B cell (primary cell): Measurements from ENCODE around the gene LRRC8A. TPM values are rescaled to one million over a fixed set of nuclear protein-coding genes. Genes with fewer than 3 reads are reported as not detected.

Experiments
- ATAC-seq: fragments of 200-7000 bp; cut with Tn5 transposase; one replicate; pipeline ENCODE4 v1.10.0; 2021; ENCODE audit warnings: low read depth, mild to moderate bottlenecking, moderate number of reproducible peaks, moderate library complexity
- CTCF ChIA-PET: fragments of 350-600 bp; sonication (Branson Sonifier 250); formaldehyde crosslinking; loops from one replicate; lab custom pipeline; 2021; ENCODE audit warnings: antibody characterized with exemption, inconsistent platforms; lab: Charles Lee
- POLR2A ChIA-PET: fragments of 350-600 bp; sonication (Branson Sonifier 250); formaldehyde crosslinking; loops from one replicate; lab custom pipeline; 2021; ENCODE audit warnings: antibody characterized with exemption; lab: Charles Lee
- DNase-seq: peaks from one replicate; pipeline ENCODE4 v3.0.0; 2013
- H2AFZ ChIP-seq: 2 replicates; pipeline ENCODE4 v1.6.1; 2012; ENCODE audit warnings: mild to moderate bottlenecking, low read depth, low read length; ENCODE audit not compliant: insufficient read depth, poor library complexity, severe bottlenecking
- H3K27ac ChIP-seq, 2 donors: 1 replicate in 1 of 2; 2 replicates in 1 of 2; pipeline ENCODE4 v1.5.1; 2012 to 2013; ENCODE audit warnings: low read length in 2 of 2, mild to moderate bottlenecking in 2 of 2, moderate library complexity in 1 of 2
- H3K27me3 ChIP-seq, 4 experiments: fragments of 200-600 bp in 1 of 4; sonication (generic) in 1 of 4; replicated peaks in 1 of 4; 1 replicate in 2 of 4; 2 replicates in 2 of 4; pipeline versions ENCODE4 v1.6.1 to v1.7.0; 2013 to 2016; ENCODE audit warnings: low read length in 3 of 4, mild to moderate bottlenecking in 2 of 4, mixed read lengths in 1 of 4, moderate library complexity in 1 of 4; ENCODE audit not compliant: insufficient read depth in 4 of 4, control insufficient read depth in 3 of 4; ENCODE audit errors: control extremely low read depth in 1 of 4
- H3K36me3 ChIP-seq, 2 experiments: replicated peaks in 1 of 2; 1 replicate in 1 of 2; 2 replicates in 1 of 2; pipeline versions ENCODE4 v1.6.1 to v1.7.1; 2013; ENCODE audit warnings: low read length in 1 of 2; ENCODE audit not compliant: insufficient read depth in 2 of 2, control insufficient read depth in 1 of 2; ENCODE audit errors: control extremely low read depth in 1 of 2, extremely low read depth in 1 of 2
- H3K4me1 ChIP-seq, 2 donors: fragments of 200-600 bp in 1 of 2; sonication (generic) in 1 of 2; 1 replicate in 1 of 2; 2 replicates in 1 of 2; pipeline versions ENCODE4 v1.5.1 to v1.6.1; 2013 to 2017; ENCODE audit warnings: low read length in 2 of 2; ENCODE audit not compliant: control insufficient read depth in 2 of 2, insufficient read depth in 2 of 2
- H3K4me2 ChIP-seq: replicated peaks from 2 replicates; pipeline ENCODE3; 2012; ENCODE audit warnings: mild to moderate bottlenecking, low read depth, low read length; ENCODE audit not compliant: poor library complexity, severe bottlenecking
- H3K4me3 ChIP-seq, 5 experiments: fragments of 200-600 bp in 1 of 5; sonication (generic) in 1 of 5; 1 replicate in 3 of 5; 2 replicates in 2 of 5; pipeline versions ENCODE4 v1.5.1 to v1.7.0; 2011 to 2016; ENCODE audit warnings: low read length in 4 of 5, mild to moderate bottlenecking in 4 of 5, low read depth in 2 of 5, control low read depth in 1 of 5, moderate library complexity in 1 of 5; ENCODE audit not compliant: insufficient read depth in 1 of 5; ENCODE audit errors: control extremely low read depth in 1 of 5, extremely low read depth in 1 of 5
- H3K79me2 ChIP-seq: fragments of 200-600 bp; sonication (generic); one replicate; pipeline ENCODE4 v1.6.0; 2016; ENCODE audit warnings: low read length; ENCODE audit not compliant: control insufficient read depth, insufficient read depth
- H3K9ac ChIP-seq: fragments of 200-600 bp; sonication (generic); 2 replicates; pipeline ENCODE4 v1.6.1; 2017; ENCODE audit warnings: mild to moderate bottlenecking, low read length, moderate library complexity
- H3K9me3 ChIP-seq, 3 donors: one replicate each; pipeline versions ENCODE4 v1.6.1 to v1.7.1; 2013; ENCODE audit warnings: low read length in 2 of 3; ENCODE audit not compliant: control insufficient read depth in 2 of 3, insufficient read depth in 1 of 3; ENCODE audit errors: control extremely low read depth in 1 of 3
- H4K20me1 ChIP-seq: 2 replicates; pipeline ENCODE4 v1.6.0; 2012; ENCODE audit warnings: mild to moderate bottlenecking, low read length; ENCODE audit not compliant: insufficient read depth, control insufficient read depth, poor library complexity, severe bottlenecking
- H3K27ac Mint-ChIP-seq: one replicate; pipeline ENCODE4 v1.8.0; 2021; ENCODE audit warnings: mixed read lengths
- H3K27me3 Mint-ChIP-seq: one replicate; pipeline ENCODE4 v1.8.0; 2021; ENCODE audit warnings: mixed read lengths
- H3K4me1 Mint-ChIP-seq: one replicate; pipeline ENCODE4 v1.8.0; 2021; ENCODE audit warnings: mixed read lengths
- H3K4me3 Mint-ChIP-seq: one replicate; pipeline ENCODE4 v1.8.0; 2021; ENCODE audit warnings: mixed read lengths
- H3K9me3 Mint-ChIP-seq: one replicate; pipeline ENCODE4 v1.8.0; 2022; ENCODE audit warnings: mixed read lengths; ENCODE audit not compliant: insufficient read depth
- CTCF ChIP-seq: fragments of 200-600 bp; IDR thresholded peaks from one replicate; pipeline ENCODE4 v1.8.0; 2022; ENCODE audit warnings: antibody characterized with exemption, mild to moderate bottlenecking
- EZH2 ChIP-seq: IDR thresholded peaks from 2 replicates; pipeline ENCODE4 v1.6.1; 2012; ENCODE audit warnings: borderline replicate concordance, low read depth, mild to moderate bottlenecking, moderate library complexity, low read length; ENCODE audit not compliant: insufficient read depth, poor library complexity, severe bottlenecking
- WGBS: methylation state at CpG from one replicate; pipeline ENCODE4 v1.1.5; 2013; ENCODE audit warnings: missing lambda C conversion rate; ENCODE audit not compliant: insufficient coverage; 5-methylcytosine and 5-hydroxymethylcytosine counted together
- intact Hi-C: fragments of 100-400 bp; cut with micrococcal nuclease; formaldehyde crosslinking; loops from one replicate; pipeline ENCODE4 v1.10.0; 2022
- polyA plus RNA-seq: library from polyadenylated mRNA; depleted of rRNA; stranded (reverse); fragments of >200 nt; gene quantifications from 2 replicates; pipeline ENCODE4 v1.2.3, GENCODE V29; 2012
- total RNA-seq, 2 donors: library from RNA; stranded (reverse); fragments of 120-200 nt in 1 of 2; gene quantifications; 1 replicate in 1 of 2; 2 replicates in 1 of 2; pipeline versions ENCODE4 v1.2.3 to v1.2.4, GENCODE V29; 2013 to 2022

The LRRC8A gene
- total and polyA plus RNA-seq, 2 donors (not counting 1 experiment from before 2014, with no cell fraction given) = 13.1 to 14.5 TPM

GRCh38 chr9:128893354-128893753 is 11.4 kb downstream of the LRRC8A start:
- no peaks in the 10 kb centered on the region for H3K9me3 Mint-ChIP-seq
- no peak for DNase-seq
- Histone ChIP-seq H3K4me2 (no peak overlapping the region), H3K27ac (no peak overlapping the region), H3K79me2 (peaks cover 50% of the 10 kb centered on the region), H4K20me1 (peaks cover 9% of the 10 kb centered on the region), H3K36me3 (peaks cover 0 to 39% of the 10 kb centered on the region in 2 experiments), H3K27me3 (no peaks in the 10 kb centered on the region), H3K4me3 (no peak overlapping the region), H3K9ac (no peak overlapping the region), H3K4me1 (peaks cover under 1 to 7% of the 10 kb centered on the region in 2 donors), H2AFZ (no peak overlapping the region), H3K9me3 (no peaks in the 10 kb centered on the region)
- no peak overlapping the region for H3K4me3 Mint-ChIP-seq
- CTCF ChIA-PET = no interaction called here
- 100% methylated on average over 4 of the region's 8 CpGs for WGBS
- H3K4me1 Mint-ChIP-seq = peaks cover 24% of the 10 kb centered on the region
- POLR2A ChIA-PET = no interaction called here
- intact Hi-C loops = no loop called here
- no peaks in the 10 kb centered on the region for H3K27me3 Mint-ChIP-seq
- TF ChIP-seq CTCF = no peak
- TF ChIP-seq EZH2 = no peak
- no peak for ATAC-seq
- H3K27ac Mint-ChIP-seq = no peak overlapping the region

GRCh38 chr9:128894764-128895163 is 12.8 kb downstream of the LRRC8A start:
- Histone ChIP-seq H4K20me1 (no peaks in the 10 kb centered on the region), H3K4me2 (no peak overlapping the region), H3K4me3 (no peak overlapping the region), H3K9me3 (no peaks in the 10 kb centered on the region), H3K79me2 (peaks cover 50% of the 10 kb centered on the region), H3K27ac (no peak overlapping the region), H3K27me3 (no peaks in the 10 kb centered on the region), H3K4me1 (peaks cover 14 to 21% of the 10 kb centered on the region in 2 donors), H3K36me3 (peaks cover 0 to 38% of the 10 kb centered on the region in 2 experiments), H3K9ac (no peak overlapping the region), H2AFZ (no peak overlapping the region)
- TF ChIP-seq CTCF = no peak
- no peak for TF ChIP-seq EZH2
- CTCF ChIA-PET = interaction anchor here (0.9 kb wide), 1 partner anchor 470 kb away, joined by 5 read pairs; no protein-coding TSS in a partner anchor
- ATAC-seq = no peak
- Mint-ChIP-seq H3K4me1 (peaks cover 29% of the 10 kb centered on the region), H3K27ac (peak overlapping the region; percentile 75), H3K4me3 (no peak overlapping the region), H3K27me3 (no peaks in the 10 kb centered on the region), H3K9me3 (no peaks in the 10 kb centered on the region)
- no peak for DNase-seq
- POLR2A ChIA-PET = no interaction called here
- intact Hi-C loops = no loop called here
- no CpG with 5 or more reads among the region's 2 CpGs for WGBS
